Kidney tubule cell (primary cell): ENCODE data around the gene FAM72A.
A peak's percentile ranks its signal among the peaks of the same experiment; 100 is the strongest.
"Not testable (repeated sequence)": the region's sequence is repeated elsewhere in the genome, so short reads cannot be mapped to it uniquely, and the experiment has no call there.

ENCODE experiments used
- DNase-seq: peaks from one replicate; pipeline ENCODE4 v3.0.0-alpha.2; 2018; ENCODE audit warnings: low spot score

Gene FAM72A

DNA sequence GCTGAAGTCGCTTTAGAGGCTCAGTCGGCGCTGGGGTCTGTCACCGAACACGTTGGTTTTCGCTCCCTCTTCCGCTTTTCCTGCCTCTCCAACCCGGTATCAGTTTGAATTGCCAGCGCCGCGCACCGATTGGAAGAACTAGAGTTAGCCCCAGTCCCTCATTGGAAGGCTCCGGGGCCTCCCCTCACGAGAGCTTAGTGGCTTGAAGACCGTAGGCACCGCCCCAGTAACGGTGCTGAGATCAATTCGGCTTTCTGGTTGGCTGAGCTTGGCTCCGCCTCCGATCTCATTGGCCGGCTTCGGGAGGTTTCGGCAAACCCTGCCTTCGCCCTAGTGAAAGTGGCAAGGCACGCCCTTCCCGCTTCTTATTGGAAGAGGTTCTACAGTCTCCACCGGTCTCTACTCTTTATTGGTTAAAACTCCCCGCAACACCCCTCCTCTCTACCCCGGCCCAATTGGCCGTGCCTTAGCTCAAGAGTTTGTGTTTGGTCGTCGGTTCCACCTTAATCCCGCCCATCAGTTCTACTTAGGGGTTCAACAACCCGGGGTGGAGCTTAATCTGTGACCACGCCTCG, at the start of gene FAM72A:
FAM72A (minus strand) TSS at position 51 of the 575 bp plus-strand sequence. CDS start 814 bp downstream, outside the sequence.
- peak; percentile 100 for DNase-seq

DNA sequence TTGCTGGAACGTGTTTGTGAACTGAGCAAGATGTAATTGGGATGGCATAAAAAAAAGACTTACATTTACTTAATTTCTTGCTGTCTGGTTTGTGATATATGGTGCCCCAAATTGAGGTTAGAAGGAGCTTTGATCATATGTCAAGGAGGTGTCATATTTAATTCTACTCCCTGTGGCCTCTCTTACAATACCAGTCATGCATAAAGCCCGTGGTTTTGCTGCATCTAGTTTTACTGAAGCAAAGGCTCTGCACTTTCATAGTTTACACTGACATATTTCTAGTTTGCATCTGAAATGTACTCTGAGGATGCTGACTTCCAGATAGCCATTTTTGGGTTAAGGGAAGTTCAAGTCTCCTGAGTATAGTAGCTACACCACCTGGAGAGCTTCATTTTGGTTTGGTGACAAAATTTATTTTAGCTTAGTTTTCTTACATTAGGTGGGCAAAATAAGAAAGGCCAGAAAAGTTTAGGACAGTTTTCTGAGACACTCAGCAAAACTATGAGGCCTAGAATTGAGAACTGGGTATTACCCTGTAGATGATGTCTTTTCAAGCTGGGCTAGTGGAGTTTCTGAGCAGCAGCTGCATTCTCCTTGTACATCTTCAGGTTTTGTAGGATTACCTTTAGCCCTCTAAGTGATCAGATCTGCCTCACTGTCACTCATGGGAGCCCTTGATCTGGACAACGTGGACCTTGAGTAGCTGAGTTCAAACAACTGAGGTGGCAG, 48.5 kb upstream of the FAM72A start:
- DNase-seq = not testable (repeated sequence)

DNA sequence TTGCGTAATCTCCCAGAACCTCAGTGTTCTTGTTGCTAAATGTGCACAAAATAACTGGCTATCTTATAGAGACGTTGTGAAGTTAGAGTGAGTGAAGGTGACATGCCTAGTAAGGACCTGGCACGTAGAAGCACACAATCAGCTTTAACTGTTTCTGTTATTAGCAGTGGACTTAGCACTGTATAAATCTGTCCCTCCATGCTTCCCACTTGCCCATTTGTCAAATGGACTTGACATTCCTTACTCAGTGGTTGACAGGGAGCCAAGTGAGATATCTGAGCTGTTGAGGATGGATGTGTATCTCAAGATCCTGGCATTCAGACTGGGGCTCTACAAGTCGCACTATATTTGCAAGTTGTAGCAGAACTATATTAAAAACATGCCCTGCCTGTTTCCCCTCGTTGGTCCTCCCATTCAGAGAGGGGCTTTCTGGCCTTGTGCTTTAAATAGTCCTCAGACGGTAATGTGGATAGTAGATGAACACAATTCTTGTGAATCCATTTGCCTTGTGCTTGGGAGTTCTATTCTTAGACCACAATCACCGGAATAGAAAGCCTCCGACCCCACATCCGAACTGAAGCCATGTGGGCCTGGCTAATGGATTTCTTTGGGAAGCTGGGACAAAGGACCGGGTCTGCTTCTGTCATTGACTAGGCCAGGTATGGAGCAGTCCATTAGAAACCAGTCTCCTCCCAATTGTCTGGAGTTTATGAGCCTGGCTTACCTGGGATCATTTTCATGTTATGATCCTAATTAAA, 43.7 kb upstream of the FAM72A start:
- not testable (repeated sequence) for DNase-seq

DNA sequence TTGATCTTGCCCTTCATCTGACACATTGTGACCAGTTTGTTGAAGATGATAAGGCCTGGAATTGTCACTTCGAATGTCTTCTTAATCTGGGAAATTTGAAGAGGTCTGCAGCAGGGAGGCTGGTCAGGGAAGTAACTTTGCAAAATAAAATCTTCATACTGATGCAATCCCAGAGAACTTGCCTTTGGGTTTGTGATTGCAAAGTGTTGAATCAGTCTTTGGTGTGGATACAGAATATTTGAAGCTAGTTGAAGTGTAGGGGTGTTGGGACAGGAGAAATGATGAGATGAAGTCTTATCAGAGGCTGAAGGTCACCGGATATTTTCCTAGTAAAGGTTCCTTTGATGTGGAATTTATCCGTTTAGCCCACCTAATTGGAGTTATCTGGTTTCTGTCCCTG, 42.8 kb upstream of the FAM72A start:
- DNase-seq = not testable (repeated sequence)

DNA sequence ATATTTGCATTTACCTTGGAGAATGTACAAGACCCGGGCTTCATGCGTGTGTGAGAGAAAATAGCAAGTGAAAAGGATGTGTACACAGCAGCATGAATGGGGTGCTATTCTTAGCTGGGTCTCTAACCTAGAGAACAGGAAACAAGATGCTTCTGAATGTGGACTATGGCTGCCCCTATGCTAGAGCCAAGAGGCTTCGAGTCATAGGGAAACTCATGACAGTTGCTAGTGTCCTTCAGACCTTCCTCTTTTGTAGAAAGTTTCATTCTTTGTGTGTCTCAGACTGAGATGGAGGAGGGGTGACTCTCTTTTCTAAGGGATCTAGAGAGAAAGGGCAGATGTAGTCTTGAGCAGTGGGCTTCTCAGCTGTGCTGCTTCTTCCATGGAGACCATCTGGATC, 40.7 kb upstream of the FAM72A start:
- not testable (repeated sequence) for DNase-seq

DNA sequence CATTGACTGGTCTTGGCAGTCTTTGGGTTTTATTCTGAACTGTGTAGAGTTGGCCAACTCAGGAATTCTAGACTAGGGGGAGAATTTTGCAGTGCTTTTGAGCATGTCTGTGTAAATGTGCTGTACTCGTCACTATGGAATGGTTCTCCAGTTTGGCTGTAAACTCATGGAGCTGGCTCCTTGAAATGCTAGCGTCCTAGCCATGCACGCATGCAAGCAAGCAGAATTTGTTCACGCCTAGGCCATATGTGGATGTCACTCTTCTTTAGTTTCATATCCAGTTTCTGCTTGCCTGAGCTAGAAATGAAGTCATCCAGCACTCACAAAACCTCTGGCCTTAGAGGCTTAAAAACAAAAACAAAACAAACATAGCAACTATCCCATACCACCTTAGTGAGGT, 37.6 kb upstream of the FAM72A start:
- not testable (repeated sequence) for DNase-seq

DNA sequence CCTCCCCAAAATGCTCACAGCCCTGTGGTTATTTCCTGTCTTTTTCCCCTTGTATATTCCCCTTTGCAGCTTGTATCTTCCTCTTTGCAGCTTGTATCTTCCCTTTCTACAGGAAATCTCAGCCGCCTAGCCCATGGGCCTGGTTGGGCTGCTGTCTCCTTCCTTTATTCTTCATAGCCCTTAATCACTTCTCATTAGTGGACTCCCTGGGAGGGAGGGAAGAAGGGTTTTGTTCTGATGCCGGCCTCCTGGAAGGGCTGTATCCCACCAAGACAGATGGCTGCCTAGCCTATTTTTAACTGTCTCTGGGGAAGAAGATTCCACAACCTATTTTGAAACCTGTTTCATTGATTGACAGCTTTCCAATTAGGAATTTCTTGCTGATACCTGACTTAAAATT, 32.6 kb upstream of the FAM72A start:
- not testable (repeated sequence) for DNase-seq

DNA sequence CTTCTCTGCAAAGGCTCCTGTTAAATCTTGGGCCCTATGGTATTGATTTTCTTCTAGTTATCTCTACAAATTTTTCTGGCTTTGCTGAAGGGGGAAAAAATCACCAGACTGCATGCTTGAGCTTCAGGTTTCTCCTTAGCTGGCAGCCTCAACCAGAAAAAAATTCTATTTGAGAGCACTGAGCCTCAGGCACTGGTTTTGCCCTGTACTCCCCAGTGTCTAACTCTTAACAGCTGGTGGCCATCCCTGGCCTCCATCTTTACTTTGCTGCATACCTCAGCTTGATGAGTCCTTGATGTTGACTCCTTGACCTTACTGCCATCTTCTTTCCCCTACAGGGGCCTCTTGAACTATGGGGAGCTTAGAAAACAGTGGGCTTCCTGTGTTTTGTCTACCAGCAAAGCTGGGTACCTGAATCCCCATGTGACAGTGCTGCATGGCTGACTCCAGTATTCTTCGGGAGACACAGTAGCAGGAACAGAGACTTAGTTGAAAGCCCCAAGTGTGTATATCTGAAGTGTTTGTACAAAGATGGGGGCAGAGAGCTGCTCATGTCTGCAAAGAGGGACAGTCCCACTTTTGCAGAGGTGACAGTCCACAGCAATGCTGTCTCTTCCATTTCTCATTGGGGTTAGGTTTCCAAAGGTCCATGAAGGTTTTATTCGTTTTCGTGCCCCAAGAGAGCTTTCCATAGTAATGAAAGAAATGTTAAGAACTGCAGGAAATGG, 31.7 kb upstream of the FAM72A start:
- not testable (repeated sequence) for DNase-seq

DNA sequence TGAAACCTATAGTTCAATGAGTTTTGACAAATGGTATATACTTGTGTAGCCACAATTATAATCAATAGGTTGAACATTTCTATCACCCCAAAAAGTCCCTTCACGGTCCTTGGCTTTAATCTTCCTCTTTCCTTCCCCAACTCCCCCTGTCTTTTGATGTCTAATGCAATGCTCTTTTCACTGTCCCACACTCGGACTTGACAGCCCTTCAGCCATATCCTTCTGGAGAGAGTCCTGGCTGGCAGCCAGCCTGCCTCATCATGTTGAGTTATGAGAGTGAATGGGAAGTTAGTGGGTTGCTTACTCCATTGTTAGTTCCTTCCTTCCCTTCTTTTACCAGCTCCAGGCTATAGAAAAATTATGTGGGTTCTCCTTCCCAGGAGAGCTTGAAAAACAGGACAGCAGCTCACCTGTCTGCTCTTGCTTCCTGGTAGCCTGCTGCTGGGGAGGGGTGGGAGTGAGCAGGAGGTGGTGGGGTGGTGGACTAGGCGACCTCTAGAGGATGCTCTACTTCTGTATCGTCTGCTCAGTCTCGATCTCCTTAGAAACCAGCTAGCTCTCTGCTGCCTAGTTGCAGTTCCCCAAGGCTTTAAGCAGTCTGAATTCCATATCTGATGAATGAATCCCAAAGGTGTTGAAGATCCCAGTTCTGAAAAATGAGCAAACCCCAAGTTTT, 30.5 kb upstream of the FAM72A start:
- not testable (repeated sequence) for DNase-seq

DNA sequence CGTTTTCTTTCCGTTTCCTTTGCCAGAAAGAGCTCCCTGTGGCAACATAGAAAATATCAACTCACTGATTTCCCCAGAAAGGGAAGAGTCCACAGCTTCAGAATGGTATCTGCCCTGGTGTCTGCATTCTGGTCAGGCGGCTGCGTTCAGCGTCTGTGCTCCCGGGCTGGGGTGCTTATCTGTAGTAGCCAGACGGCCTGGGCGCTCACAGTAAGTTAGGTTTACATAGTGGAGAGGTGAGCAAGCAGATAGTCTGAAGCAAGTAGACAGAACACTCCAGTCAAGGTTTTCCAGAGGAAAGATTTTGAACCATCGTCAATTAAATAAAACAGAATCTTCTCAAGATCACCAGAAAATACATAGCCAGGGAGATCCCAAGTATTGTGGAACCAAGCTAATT, 29.4 kb upstream of the FAM72A start:
- DNase-seq = not testable (repeated sequence)

DNA sequence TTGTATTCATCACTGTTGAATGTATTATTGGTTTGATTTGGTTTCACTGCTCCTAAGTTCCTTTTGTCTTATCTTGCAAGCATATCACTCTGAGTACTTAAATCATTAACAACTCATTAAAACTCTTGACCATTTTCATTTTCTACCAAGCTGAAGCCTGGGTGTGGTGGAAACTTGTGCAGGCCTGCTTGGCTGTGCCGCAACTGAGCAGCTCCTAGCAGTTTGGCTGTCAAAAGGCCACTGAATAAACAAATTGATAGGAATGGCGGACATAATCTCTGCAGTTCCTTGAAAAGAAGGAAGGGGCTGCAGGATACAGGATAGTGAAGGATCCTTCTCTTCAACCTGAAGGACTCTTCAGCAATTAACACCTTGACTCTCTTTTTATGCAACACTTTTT, 26.6 kb upstream of the FAM72A start:
- not testable (repeated sequence) for DNase-seq

DNA sequence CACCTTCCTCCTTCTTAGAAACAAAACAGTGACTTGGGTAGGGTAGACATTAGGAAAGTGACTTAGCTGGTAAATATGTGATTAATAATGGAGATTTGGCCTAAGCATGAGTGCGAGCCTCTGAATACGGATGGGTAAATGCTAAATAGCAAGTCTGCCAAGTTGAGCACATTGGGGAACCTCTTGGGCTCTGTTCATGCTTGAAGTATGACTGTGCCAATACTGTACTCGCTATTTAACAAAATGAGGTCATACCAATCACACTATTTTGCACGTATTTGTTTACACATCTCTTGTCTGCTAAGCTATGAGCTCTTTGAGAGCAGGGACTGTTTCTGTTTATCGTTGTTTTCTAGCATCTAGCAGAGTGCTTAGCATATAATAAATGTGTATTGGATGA, 24.2 kb upstream of the FAM72A start:
- DNase-seq = not testable (repeated sequence)

DNA sequence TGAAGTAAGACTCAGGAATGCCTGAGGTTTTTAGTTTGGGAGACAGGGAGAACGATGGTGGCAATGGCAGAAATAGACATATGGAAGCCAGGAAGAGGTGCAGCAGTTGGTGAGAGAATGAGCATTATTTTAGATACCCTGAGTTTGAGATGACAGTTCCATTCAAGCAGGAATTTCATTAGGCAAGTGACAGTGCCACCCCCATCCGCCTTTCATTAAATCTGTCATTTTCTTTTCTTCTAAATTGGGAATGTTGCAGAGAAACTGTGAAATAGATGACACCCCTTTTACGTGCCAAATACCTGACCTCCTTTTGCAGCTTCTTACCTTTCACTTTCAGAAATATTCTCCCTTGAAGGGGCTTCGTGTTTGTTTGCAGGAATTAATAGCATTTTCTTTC, 22.7 kb upstream of the FAM72A start:
- not testable (repeated sequence) for DNase-seq

DNA sequence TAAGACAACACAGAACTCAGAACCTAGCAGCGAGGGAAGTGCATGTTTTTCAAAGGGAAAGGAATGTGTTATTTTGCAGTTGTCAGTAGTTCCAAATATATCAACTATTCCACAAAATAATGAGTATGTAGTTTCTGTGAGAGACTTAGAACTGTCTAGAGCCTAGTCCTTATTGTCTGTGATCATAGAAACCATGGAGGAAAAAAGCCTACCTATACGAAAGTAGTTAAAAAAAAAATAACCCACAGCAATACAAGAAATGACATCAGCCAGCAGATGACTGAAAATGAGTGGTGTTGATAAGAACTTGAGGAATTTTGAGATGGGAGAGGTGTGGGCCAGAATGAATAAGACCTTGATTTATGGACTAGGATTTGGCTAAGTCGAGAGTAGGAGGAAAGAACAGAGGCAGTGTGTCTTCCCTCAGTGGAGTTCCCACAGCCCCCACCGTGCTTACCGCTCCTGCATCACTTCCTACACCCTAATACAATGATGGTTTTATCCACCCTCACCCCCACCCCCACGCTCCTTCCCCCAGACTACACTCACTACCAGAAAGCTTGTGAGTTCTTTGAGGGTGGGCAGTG, 21.6 kb upstream of the FAM72A start:
- DNase-seq = peak; percentile 1

DNA sequence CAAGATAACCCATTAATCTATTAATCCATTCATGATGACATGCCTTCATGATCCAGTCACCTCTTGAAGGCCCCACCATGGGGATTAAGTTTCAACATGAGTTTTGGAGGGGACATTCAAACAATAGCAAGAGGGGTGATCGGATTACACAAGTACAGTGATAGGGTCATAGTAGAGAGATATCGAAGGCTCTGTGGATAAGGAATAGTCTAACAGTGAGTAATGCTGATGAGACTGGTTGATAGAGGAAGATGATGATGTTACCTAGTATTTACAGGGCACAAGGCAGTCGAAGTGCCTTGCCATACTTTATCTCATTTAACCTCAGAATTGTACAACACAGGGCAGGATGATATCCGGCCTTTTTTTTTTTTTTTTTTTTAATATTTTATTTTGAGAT, 18.9 kb upstream of the FAM72A start:
- DNase-seq = not testable (repeated sequence)

DNA sequence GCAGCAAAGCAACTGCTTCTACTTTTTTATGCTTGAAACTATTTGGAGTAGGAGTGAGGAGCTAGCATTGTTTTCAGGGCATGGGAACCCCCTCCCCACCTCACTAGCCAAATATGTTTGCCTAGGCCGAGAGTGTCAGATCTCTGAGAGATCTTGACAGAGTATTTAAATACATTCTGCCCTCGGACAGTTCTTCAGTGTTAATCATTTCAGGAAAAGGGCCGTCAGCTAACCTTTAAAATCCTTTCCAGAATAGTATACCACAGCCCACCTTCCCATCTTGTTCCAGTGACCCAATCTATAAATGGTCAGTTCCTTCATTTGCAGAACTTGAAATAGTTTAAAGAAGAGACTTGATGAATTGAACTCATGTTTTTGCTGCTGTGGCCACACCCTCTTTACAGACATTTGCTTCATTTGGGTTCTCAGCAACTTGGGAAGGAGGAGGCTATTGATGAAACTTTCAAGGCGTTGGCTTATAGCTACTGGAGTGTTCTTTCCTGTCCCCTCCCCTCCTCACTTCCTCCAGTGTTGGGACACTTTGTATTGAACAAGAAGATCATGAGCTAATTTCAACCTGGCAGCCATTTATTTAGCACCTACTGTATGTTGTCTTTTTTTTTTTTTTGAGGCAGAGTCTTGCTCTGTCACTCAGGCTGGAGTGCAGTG, 17.8 kb upstream of the FAM72A start:
- DNase-seq = peak; percentile 14

DNA sequence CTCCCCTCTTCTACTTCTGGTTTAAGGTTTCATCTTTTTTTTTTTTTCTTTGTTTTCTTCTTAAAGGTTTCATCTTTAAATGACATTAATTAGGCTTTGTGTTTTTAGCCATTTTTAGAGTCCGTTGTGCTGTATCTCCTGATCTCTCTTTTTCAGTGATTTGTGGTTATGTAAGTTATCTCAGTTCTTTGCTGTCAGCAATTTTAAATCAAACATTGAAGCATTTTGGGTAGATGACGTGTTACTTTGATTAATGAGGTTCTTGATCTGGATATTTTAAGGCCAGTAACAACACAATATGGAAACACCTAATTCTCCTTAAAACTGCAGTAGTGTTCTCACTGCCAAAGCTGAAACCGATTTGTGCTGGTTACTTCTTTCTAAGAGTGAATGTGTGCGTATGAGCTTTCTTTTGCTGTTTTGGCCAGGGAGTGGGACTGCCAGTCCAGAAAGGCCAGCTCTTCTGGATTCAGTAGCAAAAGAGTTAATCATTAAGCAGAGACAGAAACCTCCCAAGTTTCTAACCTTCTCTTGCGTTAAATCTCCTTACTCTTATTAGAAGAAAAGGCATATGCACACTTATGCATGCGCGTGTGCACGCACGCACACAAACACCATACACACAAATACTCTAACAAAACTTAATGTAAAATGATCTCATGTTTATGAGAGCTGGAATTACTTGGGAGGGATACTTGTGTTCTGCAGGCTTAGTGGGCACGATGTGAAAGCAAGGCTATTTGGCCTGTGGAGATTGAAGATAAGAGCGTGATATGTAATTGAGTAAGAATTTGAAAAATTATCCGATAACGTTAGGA, 17.1 kb upstream of the FAM72A start:
- DNase-seq = not testable (repeated sequence)

DNA sequence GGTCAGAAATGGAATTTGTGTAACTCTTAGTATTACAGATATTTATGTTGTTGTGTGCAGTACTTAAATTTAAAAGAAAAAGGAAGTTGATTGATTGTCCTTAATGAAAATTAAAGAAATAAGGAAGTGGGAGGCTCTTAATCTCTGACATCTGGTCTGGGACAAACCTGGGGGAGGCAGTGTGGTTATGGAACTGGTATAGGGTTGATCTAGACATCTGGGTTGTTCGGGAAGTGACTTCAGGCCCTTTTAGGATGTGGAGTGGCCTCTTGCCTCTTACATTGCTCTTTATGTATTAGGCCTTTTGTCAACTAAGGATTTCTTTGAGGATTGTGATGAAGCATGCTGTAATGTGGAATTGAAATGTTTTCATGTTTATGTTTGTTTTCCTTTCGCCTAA, 16.1 kb upstream of the FAM72A start:
- DNase-seq = not testable (repeated sequence)

DNA sequence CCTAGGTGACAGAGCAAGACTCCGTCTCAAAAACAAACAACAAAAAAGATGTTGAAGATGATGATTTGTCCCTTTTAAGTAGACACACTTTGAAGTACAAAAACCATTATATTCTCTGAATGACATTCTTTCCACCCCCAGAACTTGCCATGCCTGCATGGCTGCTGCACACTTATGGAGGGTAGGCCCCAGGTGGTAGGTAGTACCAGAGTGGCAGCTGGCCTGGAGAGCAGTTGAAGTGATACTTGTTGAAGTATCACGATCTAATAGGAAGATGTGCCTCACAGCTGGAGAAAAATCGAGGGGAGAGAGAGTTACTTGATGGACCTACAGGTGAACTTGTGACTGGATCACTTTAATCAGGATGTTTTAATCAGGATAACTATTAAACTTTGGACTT, 15.6 kb upstream of the FAM72A start:
- not testable (repeated sequence) for DNase-seq
